Fibroblast of skin of back (primary cell): ENCODE measurements around the gene PRRT1B. TPM values are rescaled to one million over a fixed set of nuclear protein-coding genes. Genes with fewer than 3 reads are reported as not detected.
"Not testable (repeated sequence)": the region's sequence is repeated elsewhere in the genome, so short reads cannot be mapped to it uniquely, and the experiment has no call there.

ENCODE experiments used
- DNase-seq: peaks from one replicate; pipeline ENCODE4 v3.0.0-alpha.2; 2013
- polyA plus RNA-seq, 2 experiments: library from polyadenylated mRNA; unstranded; fragments of 120-200 nt; gene quantifications; one replicate each; pipeline ENCODE4 v1.2.1, GENCODE V29; 2013; ENCODE audit not compliant: insufficient read length in 2 of 2

Gene PRRT1B
- not detected for polyA plus RNA-seq (2013, experiment 1 of 2; ENCODE audit: insufficient read length)
- not detected for polyA plus RNA-seq (2013, experiment 2 of 2; ENCODE audit: insufficient read length)

- no peak for DNase-seq
Observed at GRCh38 chr9:131545003-131545785, at the start of gene PRRT1B. Gene PRRT1B, plus strand, starts transcription at chr9:131545523. Its CDS starts 93 bp downstream, at chr9:131545616.

GRCh38 chr9:131495785-131496184 is 49.5 kb upstream of the PRRT1B start:
- no peak for DNase-seq

- no peak for DNase-seq
Observed at GRCh38 chr9:131496844-131497405, 48.4 kb upstream of the PRRT1B start.

- no peak for DNase-seq
Observed at GRCh38 chr9:131499254-131499767, 46.0 kb upstream of the PRRT1B start.

GRCh38 chr9:131500377-131500776 is 44.9 kb upstream of the PRRT1B start:
- DNase-seq, result no peak

- peak; percentile 50 for DNase-seq
Observed at GRCh38 chr9:131500939-131501541, 44.3 kb upstream of the PRRT1B start.

GRCh38 chr9:131502781-131503625 is 42.3 kb upstream of the PRRT1B start, which contains the start of gene POMT1:
Gene POMT1, plus strand, starts transcription at chr9:131502918. Its CDS starts 1,301 bp downstream, at chr9:131504219.
- DNase-seq, result peak; percentile 80

- peak; percentile 31 for DNase-seq
Observed at GRCh38 chr9:131503626-131504465, 41.5 kb upstream of the PRRT1B start.

GRCh38 chr9:131505012-131505411 is 40.3 kb upstream of the PRRT1B start:
- DNase-seq, result no peak

- no peak for DNase-seq
Observed at GRCh38 chr9:131511416-131511815, 33.9 kb upstream of the PRRT1B start.

GRCh38 chr9:131511880-131512279 is 33.4 kb upstream of the PRRT1B start:
- DNase-seq, result no peak

- DNase-seq, result no peak
Observed at GRCh38 chr9:131513177-131513576, 32.1 kb upstream of the PRRT1B start.

GRCh38 chr9:131515559-131516031 is 29.7 kb upstream of the PRRT1B start:
- DNase-seq, result not testable (repeated sequence)

- DNase-seq, result no peak
Observed at GRCh38 chr9:131516100-131516499, 29.2 kb upstream of the PRRT1B start.

GRCh38 chr9:131516930-131517329 is 28.4 kb upstream of the PRRT1B start:
- DNase-seq, result no peak

- no peak for DNase-seq
Observed at GRCh38 chr9:131517761-131518190, 27.5 kb upstream of the PRRT1B start.

- no peak for DNase-seq
Observed at GRCh38 chr9:131518553-131518952, 26.8 kb upstream of the PRRT1B start.

GRCh38 chr9:131520503-131520902 is 24.8 kb upstream of the PRRT1B start:
- DNase-seq, result no peak

GRCh38 chr9:131521203-131521602 is 24.1 kb upstream of the PRRT1B start:
- no peak for DNase-seq

GRCh38 chr9:131521822-131522221 is 23.5 kb upstream of the PRRT1B start:
- DNase-seq, result no peak
